HK-2 (cell line): ENCODE measurements around the gene ARID1B.

Experiments used
- DNase-seq: peaks from one replicate; pipeline ENCODE4 v3.0.0-alpha.2; 2018; ENCODE audit not compliant: unreplicated experiment

The ARID1B gene

GRCh38 chr6:156773935-156774852 lies 3.0 kb upstream of the ARID1B start:
- no peak for DNase-seq

GRCh38 chr6:156774863-156775405 lies 2.2 kb upstream of the ARID1B start:
- no peak for DNase-seq

GRCh38 chr6:156775717-156776116 lies 1.5 kb upstream of the ARID1B start:
- DNase-seq, result no peak

GRCh38 chr6:156776470-156776839 lies 723 bp upstream of the ARID1B start:
- DNase-seq, result no peak

- DNase-seq, result peak; percentile 63
Measured at GRCh38 chr6:156777577-156778453, 637 bp downstream of the ARID1B start.

- peak; percentile 61 for DNase-seq
Measured at GRCh38 chr6:156778454-156779205, 1.5 kb downstream of the ARID1B start.

GRCh38 chr6:156779206-156780094 lies 2.3 kb downstream of the ARID1B start:
- DNase-seq, result peak; percentile 54

- DNase-seq, result peak; percentile 46
Measured at GRCh38 chr6:156780102-156780641, 3.0 kb downstream of the ARID1B start.

- no peak for DNase-seq
Measured at GRCh38 chr6:156780962-156781853, 4.0 kb downstream of the ARID1B start.

- DNase-seq, result no peak
Measured at GRCh38 chr6:156781861-156782631, 4.9 kb downstream of the ARID1B start.

GRCh38 chr6:156782691-156783320 lies 5.6 kb downstream of the ARID1B start:
- no peak for DNase-seq

GRCh38 chr6:156783958-156784357 lies 6.8 kb downstream of the ARID1B start:
- no peak for DNase-seq

GRCh38 chr6:156786652-156787051 lies 9.5 kb downstream of the ARID1B start:
- no peak for DNase-seq

- DNase-seq, result no peak
Measured at GRCh38 chr6:156787569-156788492, 10.7 kb downstream of the ARID1B start.

GRCh38 chr6:156789081-156789943 lies 12.1 kb downstream of the ARID1B start:
- no peak for DNase-seq
